Left lobe of liver (tissue), 2 donors: ENCODE results near the gene PEX1. TPM values are rescaled to one million over a fixed set of nuclear protein-coding genes. Genes with fewer than 3 reads are reported as not detected.
A peak's percentile ranks its signal among the peaks of the same experiment; 100 is the strongest.
"Not testable (repeated sequence)": the region's sequence is repeated elsewhere in the genome, so short reads cannot be mapped to it uniquely, and the experiment has no call there.

Source experiments
- ATAC-seq: fragments of 200-7000 bp; cut with Tn5 transposase; one replicate; pipeline ENCODE4 v1.9.1; 2020; ENCODE audit warnings: mild to moderate bottlenecking, moderate library complexity
- DNase-seq: peaks from one replicate; pipeline ENCODE4 v3.0.0-alpha.2; 2020; ENCODE audit warnings: low spot score
- total RNA-seq: library from RNA; stranded (reverse); gene quantifications from one replicate; pipeline ENCODE4 v1.2.1, GENCODE V29; 2021
- donor health status: DM: no; HTN: no; CAD: no; lungs with moderate emphysema.
- donor health status: DM: no; HTN: yes; CAD: no.

The PEX1 gene
- 11.0 TPM for total RNA-seq

GRCh38 chr7:92528188-92528957 lies at the start of gene PEX1, which contains the start of gene RBM48:
TSS of gene PEX1 (minus strand) at chr7:92528520. CDS start at chr7:92528435, 85 bp downstream.
TSS of gene RBM48 (plus strand) at chr7:92528795. CDS start at chr7:92528814, 19 bp downstream.
- ATAC-seq: peak; percentile 97

GRCh38 chr7:92576296-92576695 lies 48.0 kb upstream of the PEX1 start:
- ATAC-seq: no peak
- DNase-seq: no peak

More at GRCh38 chr7:92528188-92528957, at the start of gene PEX1, which contains the start of gene RBM48:
- peak; percentile 98 for DNase-seq

- DNase-seq (no peak), ATAC-seq (no peak)
Observed at GRCh38 chr7:92569137-92569536, 40.8 kb upstream of the PEX1 start.

- ATAC-seq: no peak
- DNase-seq: no peak
Observed at GRCh38 chr7:92567460-92567859, 39.1 kb upstream of the PEX1 start.

GRCh38 chr7:92563345-92563744 lies 35.0 kb upstream of the PEX1 start:
- no peak for ATAC-seq
- no peak for DNase-seq

GRCh38 chr7:92560602-92561001 lies 32.3 kb upstream of the PEX1 start:
- ATAC-seq (no peak), DNase-seq (no peak)

- DNase-seq: no peak
- ATAC-seq: no peak
Observed at GRCh38 chr7:92557808-92558362, 29.6 kb upstream of the PEX1 start.

- peak; percentile 27 for ATAC-seq
- DNase-seq: no peak
Observed at GRCh38 chr7:92557249-92557648, 28.9 kb upstream of the PEX1 start.

GRCh38 chr7:92550194-92550593 lies 21.9 kb upstream of the PEX1 start:
- ATAC-seq (no peak), DNase-seq (no peak)

GRCh38 chr7:92547579-92547978 lies 19.3 kb upstream of the PEX1 start:
- DNase-seq: peak; percentile 64
- ATAC-seq: peak; percentile 95

- ATAC-seq (no peak), DNase-seq (no peak)
Observed at GRCh38 chr7:92546856-92547497, 18.7 kb upstream of the PEX1 start.

- not testable (repeated sequence) for DNase-seq, ATAC-seq
Observed at GRCh38 chr7:92545116-92545515, 16.8 kb upstream of the PEX1 start.

GRCh38 chr7:92543542-92543941 lies 15.2 kb upstream of the PEX1 start:
- DNase-seq, ATAC-seq: not testable (repeated sequence)

GRCh38 chr7:92534572-92534971 lies 6.3 kb upstream of the PEX1 start:
- no peak for DNase-seq
- no peak for ATAC-seq

GRCh38 chr7:92528958-92529264 lies 591 bp upstream of the PEX1 start:
- ATAC-seq (no peak), DNase-seq (no peak)

- peak; percentile 50 for ATAC-seq
- DNase-seq: peak; percentile 53
Observed at GRCh38 chr7:92527300-92528187, 776 bp downstream of the PEX1 start.

GRCh38 chr7:92523110-92523509 lies 5.2 kb downstream of the PEX1 start:
- ATAC-seq: no peak

GRCh38 chr7:92520024-92520423 lies 8.3 kb downstream of the PEX1 start:
- ATAC-seq (no peak), DNase-seq (no peak)

More at GRCh38 chr7:92523110-92523509, 5.2 kb downstream of the PEX1 start:
- no peak for DNase-seq

GRCh38 chr7:92517631-92518030 lies 10.7 kb downstream of the PEX1 start:
- DNase-seq (no peak), ATAC-seq (no peak)

GRCh38 chr7:92513167-92513902 lies 15.0 kb downstream of the PEX1 start:
- ATAC-seq: no peak
- no peak for DNase-seq
